Nephron (organoid): ENCODE data around the gene BET1.

Experiments used
- H3K27ac Mint-ChIP-seq, 3 experiments: 2 replicates each; pipeline ENCODE4 v1.8.0; 2020; ENCODE audit warnings: mixed read lengths in 3 of 3, mild to moderate bottlenecking in 2 of 3, moderate library complexity in 1 of 3
- H3K27me3 Mint-ChIP-seq: 2 replicates; pipeline ENCODE4 v1.8.0; 2021; ENCODE audit warnings: low read depth, mild to moderate bottlenecking, moderate library complexity, mixed read lengths
- H3K36me3 Mint-ChIP-seq: 2 replicates; pipeline ENCODE4 v1.8.0; 2020; ENCODE audit warnings: low read depth, mixed read lengths
- H3K4me1 Mint-ChIP-seq: 2 replicates; pipeline ENCODE4 v1.8.0; 2020; ENCODE audit warnings: mixed read lengths
- H3K4me3 Mint-ChIP-seq, 3 experiments: 2 replicates each; pipeline ENCODE4 v1.8.0; 2020; ENCODE audit warnings: mild to moderate bottlenecking in 3 of 3, mixed read lengths in 3 of 3, moderate library complexity in 2 of 3
- H3K9me3 Mint-ChIP-seq: 2 replicates; pipeline ENCODE4 v1.8.0; 2020; ENCODE audit warnings: mixed read lengths
- CTCF ChIP-seq, 3 experiments: fragments of 200-600 bp; sonication (generic); IDR thresholded peaks; one replicate each; pipeline ENCODE4 v1.5.0; 2021; ENCODE audit warnings: antibody characterized with exemption in 3 of 3; ENCODE audit not compliant: unreplicated experiment in 3 of 3

BET1 gene

GRCh38 chr7:93964813-93965212 is 39.3 kb downstream of the BET1 start:
- no peaks in the 10 kb centered on the region for H3K9me3 Mint-ChIP-seq
- H3K4me3 Mint-ChIP-seq = no peak overlapping the region
- H3K27me3 Mint-ChIP-seq = no peaks in the 10 kb centered on the region
- H3K27ac Mint-ChIP-seq = no peak overlapping the region
- no peaks in the 10 kb centered on the region for H3K4me1 Mint-ChIP-seq
- H3K36me3 Mint-ChIP-seq = no peaks in the 10 kb centered on the region
- no peak for TF ChIP-seq CTCF (IDR thresholded peaks at IDR 0.05; ENCODE audit: unreplicated experiment in 3 of 3)

GRCh38 chr7:93964262-93964661 is 39.9 kb downstream of the BET1 start:
- Mint-ChIP-seq H3K36me3 (no peaks in the 10 kb centered on the region), H3K27ac (no peak overlapping the region)

GRCh38 chr7:93960986-93961385 is 43.2 kb downstream of the BET1 start:
- no peak for TF ChIP-seq CTCF (IDR thresholded peaks at IDR 0.05; ENCODE audit: unreplicated experiment in 3 of 3)
- no peak overlapping the region for H3K27ac Mint-ChIP-seq
- H3K4me1 Mint-ChIP-seq = no peaks in the 10 kb centered on the region
- no peaks in the 10 kb centered on the region for H3K9me3 Mint-ChIP-seq
- H3K36me3 Mint-ChIP-seq = no peaks in the 10 kb centered on the region
- no peaks in the 10 kb centered on the region for H3K27me3 Mint-ChIP-seq
- H3K4me3 Mint-ChIP-seq = no peak overlapping the region

More at GRCh38 chr7:93964262-93964661, 39.9 kb downstream of the BET1 start:
- no peak for TF ChIP-seq CTCF (IDR thresholded peaks at IDR 0.05; ENCODE audit: unreplicated experiment in 3 of 3)
- Mint-ChIP-seq H3K9me3 (no peaks in the 10 kb centered on the region), H3K4me3 (no peak overlapping the region), H3K27me3 (no peaks in the 10 kb centered on the region), H3K4me1 (no peaks in the 10 kb centered on the region)

GRCh38 chr7:93958651-93959050 is 45.5 kb downstream of the BET1 start:
- H3K27ac Mint-ChIP-seq = no peak overlapping the region
- no peak for TF ChIP-seq CTCF (IDR thresholded peaks at IDR 0.05; ENCODE audit: unreplicated experiment in 3 of 3)
- no peaks in the 10 kb centered on the region for H3K27me3 Mint-ChIP-seq
- no peak overlapping the region for H3K4me3 Mint-ChIP-seq
- no peaks in the 10 kb centered on the region for H3K36me3 Mint-ChIP-seq
- H3K4me1 Mint-ChIP-seq = no peaks in the 10 kb centered on the region
- no peaks in the 10 kb centered on the region for H3K9me3 Mint-ChIP-seq

GRCh38 chr7:93958216-93958615 is 45.9 kb downstream of the BET1 start:
- Mint-ChIP-seq H3K9me3 (no peaks in the 10 kb centered on the region), H3K4me3 (no peak overlapping the region), H3K27me3 (no peaks in the 10 kb centered on the region), H3K27ac (no peak overlapping the region), H3K36me3 (no peaks in the 10 kb centered on the region), H3K4me1 (no peaks in the 10 kb centered on the region)
- no peak for TF ChIP-seq CTCF (IDR thresholded peaks at IDR 0.05; ENCODE audit: unreplicated experiment in 3 of 3)

- no peaks in the 10 kb centered on the region for H3K36me3 Mint-ChIP-seq
- TF ChIP-seq CTCF (IDR thresholded peaks at IDR 0.05; ENCODE audit: unreplicated experiment in 3 of 3) = no peak
- H3K4me3 Mint-ChIP-seq = no peak overlapping the region
- no peaks in the 10 kb centered on the region for H3K27me3 Mint-ChIP-seq
- H3K9me3 Mint-ChIP-seq = no peaks in the 10 kb centered on the region
- H3K27ac Mint-ChIP-seq = no peak overlapping the region
- no peaks in the 10 kb centered on the region for H3K4me1 Mint-ChIP-seq
These were observed 46.4 kb downstream of the BET1 start for GRCh38 chr7:93957767-93958166.
